HCT116 (cell line): ENCODE data around the gene CPD.

Experiments
- EZH2 ChIP-seq: fragments of 200-600 bp; sonication (generic); IDR thresholded peaks from 2 replicates; pipeline ENCODE4 v1.6.1; 2017; ENCODE audit warnings: antibody characterized with exemption, mixed run types
- EZH2phosphoT487 ChIP-seq: fragments of 200-600 bp; IDR thresholded peaks from 2 replicates; pipeline ENCODE4 v1.6.1; 2018; ENCODE audit warnings: antibody characterized with exemption, borderline replicate concordance
- RAD21 ChIP-seq: IDR thresholded peaks from 2 replicates; pipeline ENCODE4 v1.6.1; 2012; ENCODE audit warnings: low read depth, mild to moderate bottlenecking
- TCF7L2 ChIP-seq: IDR thresholded peaks from 2 replicates; pipeline ENCODE4 v1.7.0; 2011; ENCODE audit warnings: borderline replicate concordance, inconsistent platforms; ENCODE audit not compliant: insufficient read depth, insufficient read length; ENCODE audit errors: extremely low read depth
- TF ChIP-seq, protein P1 (sequence below), 3 experiments: fragments of 200-600 bp in 1 of 3; sonication (generic) in 1 of 3; IDR thresholded peaks in 2 of 3; conservative IDR thresholded peaks in 1 of 3; 2 replicates each; pipeline ENCODE4 v1.5.1; 2012 to 2017; ENCODE audit warnings: low read depth in 2 of 3, low read length in 2 of 3, antibody characterized with exemption in 1 of 3, borderline replicate concordance in 1 of 3, control low read depth in 1 of 3, mild to moderate bottlenecking in 1 of 3, mixed read lengths in 1 of 3, mixed run types in 1 of 3, moderate library complexity in 1 of 3; ENCODE audit not compliant: insufficient read depth in 1 of 3

DNA sequence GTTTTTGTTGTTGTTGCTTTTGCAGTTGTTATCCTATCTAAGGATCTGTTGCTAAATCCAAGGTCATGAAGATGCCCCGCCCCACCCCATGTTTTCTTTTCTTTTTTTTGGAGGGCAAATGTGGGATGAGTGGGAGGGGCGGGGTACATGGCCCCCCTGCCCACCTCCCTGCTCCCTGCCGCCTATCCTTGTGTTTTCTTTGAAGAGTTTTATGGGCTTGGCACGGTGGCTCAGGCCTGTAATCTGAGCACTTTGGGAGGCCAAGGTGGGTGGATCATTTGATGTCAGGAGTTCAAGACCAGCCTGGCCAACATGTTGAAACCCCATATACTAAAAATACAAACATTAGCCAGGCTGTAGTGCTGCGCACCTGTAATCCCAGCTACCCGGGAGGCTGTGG is 79.6 kb downstream of the CPD start:
- no peak for TF ChIP-seq EZH2
- no peak for TF ChIP-seq RAD21
- TF ChIP-seq, protein P1, sequence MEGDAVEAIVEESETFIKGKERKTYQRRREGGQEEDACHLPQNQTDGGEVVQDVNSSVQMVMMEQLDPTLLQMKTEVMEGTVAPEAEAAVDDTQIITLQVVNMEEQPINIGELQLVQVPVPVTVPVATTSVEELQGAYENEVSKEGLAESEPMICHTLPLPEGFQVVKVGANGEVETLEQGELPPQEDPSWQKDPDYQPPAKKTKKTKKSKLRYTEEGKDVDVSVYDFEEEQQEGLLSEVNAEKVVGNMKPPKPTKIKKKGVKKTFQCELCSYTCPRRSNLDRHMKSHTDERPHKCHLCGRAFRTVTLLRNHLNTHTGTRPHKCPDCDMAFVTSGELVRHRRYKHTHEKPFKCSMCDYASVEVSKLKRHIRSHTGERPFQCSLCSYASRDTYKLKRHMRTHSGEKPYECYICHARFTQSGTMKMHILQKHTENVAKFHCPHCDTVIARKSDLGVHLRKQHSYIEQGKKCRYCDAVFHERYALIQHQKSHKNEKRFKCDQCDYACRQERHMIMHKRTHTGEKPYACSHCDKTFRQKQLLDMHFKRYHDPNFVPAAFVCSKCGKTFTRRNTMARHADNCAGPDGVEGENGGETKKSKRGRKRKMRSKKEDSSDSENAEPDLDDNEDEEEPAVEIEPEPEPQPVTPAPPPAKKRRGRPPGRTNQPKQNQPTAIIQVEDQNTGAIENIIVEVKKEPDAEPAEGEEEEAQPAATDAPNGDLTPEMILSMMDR (IDR thresholded peaks at IDR 0.05 in 2 of 3, conservative IDR thresholded peaks at IDR 0.05 in 1 of 3; ENCODE audit: borderline replicate concordance in 1 of 3, insufficient read depth in 1 of 3, low read depth in 2 of 3, low read length in 2 of 3): no peak
- no peak for TF ChIP-seq EZH2phosphoT487
- TF ChIP-seq TCF7L2: no peak
